ACHN (cell line): ENCODE measurements around the gene EMC9.

Experiments
- DNase-seq: peaks from one replicate; pipeline ENCODE4 v3.0.0-alpha.2; 2015
- in situ Hi-C: cut with HindIII; loops from 2 replicates; pipeline ENCODE4 v1.10.0; 2017; ENCODE audit warnings: low sequenced_read_pairs, low pct_ligation_motif_present, low pct_unique_long_range_greater_than_20kb

EMC9 gene

GRCh38 chr14:24151404-24152080 lies 10.2 kb upstream of the EMC9 start:
- DNase-seq = no peak
- in situ Hi-C loops = no loop called here

- in situ Hi-C loops = no loop called here
- DNase-seq = no peak
Observed at GRCh38 chr14:24150993-24151392, 9.6 kb upstream of the EMC9 start.

GRCh38 chr14:24150567-24150966 lies 9.2 kb upstream of the EMC9 start:
- in situ Hi-C loops = no loop called here

GRCh38 chr14:24150061-24150460 lies 8.7 kb upstream of the EMC9 start:
- DNase-seq = no peak
- in situ Hi-C loops = no loop called here

More at GRCh38 chr14:24150567-24150966, 9.2 kb upstream of the EMC9 start:
- no peak for DNase-seq

GRCh38 chr14:24149302-24149969 lies 8.0 kb upstream of the EMC9 start:
- DNase-seq = no peak
- in situ Hi-C loops = no loop called here

- no peak for DNase-seq
- in situ Hi-C loops = no loop called here
Observed at GRCh38 chr14:24147761-24148428, 6.5 kb upstream of the EMC9 start.

GRCh38 chr14:24146978-24147760 lies 5.8 kb upstream of the EMC9 start, which contains the start of gene RNF31:
Gene RNF31 (plus strand): TSS chr14:24147498. CDS start chr14:24147699, 201 bp downstream.
- in situ Hi-C loops = no loop called here
- peak; percentile 96 for DNase-seq

GRCh38 chr14:24146453-24146977 lies 5.1 kb upstream of the EMC9 start, which contains the start of gene PSME2:
Gene PSME2 (minus strand): TSS chr14:24146610. CDS start chr14:24146581, 29 bp downstream.
- in situ Hi-C loops = no loop called here
- DNase-seq = peak; percentile 96

- in situ Hi-C loops = no loop called here
- DNase-seq = peak; percentile 13
Observed at GRCh38 chr14:24145690-24146452, 4.5 kb upstream of the EMC9 start.

GRCh38 chr14:24145219-24145618 lies 3.8 kb upstream of the EMC9 start:
- in situ Hi-C loops = no loop called here
- no peak for DNase-seq

- in situ Hi-C loops = no loop called here
Observed at GRCh38 chr14:24144451-24144850, 3.1 kb upstream of the EMC9 start.

GRCh38 chr14:24143511-24143910 lies 2.1 kb upstream of the EMC9 start:
- DNase-seq = no peak
- in situ Hi-C loops = no loop called here

More at GRCh38 chr14:24144451-24144850, 3.1 kb upstream of the EMC9 start:
- DNase-seq = no peak

GRCh38 chr14:24139272-24139934 lies 2.0 kb downstream of the EMC9 start:
- in situ Hi-C loops = no loop called here
- DNase-seq = no peak

- no peak for DNase-seq
- in situ Hi-C loops = no loop called here
Observed at GRCh38 chr14:24138396-24139271, 2.8 kb downstream of the EMC9 start.

- no peak for DNase-seq
- in situ Hi-C loops = no loop called here
Observed at GRCh38 chr14:24137529-24138395, 3.6 kb downstream of the EMC9 start.
